GM12872 (cell line): ENCODE data around the gene EDEM1.

Source experiments
- TF ChIP-seq, protein P1 (sequence below): IDR thresholded peaks from 3 replicates; pipeline ENCODE4 v1.5.1; 2011; ENCODE audit warnings: low read depth, mild to moderate bottlenecking, low read length, moderate library complexity; ENCODE audit not compliant: insufficient read depth

The EDEM1 gene

DNA sequence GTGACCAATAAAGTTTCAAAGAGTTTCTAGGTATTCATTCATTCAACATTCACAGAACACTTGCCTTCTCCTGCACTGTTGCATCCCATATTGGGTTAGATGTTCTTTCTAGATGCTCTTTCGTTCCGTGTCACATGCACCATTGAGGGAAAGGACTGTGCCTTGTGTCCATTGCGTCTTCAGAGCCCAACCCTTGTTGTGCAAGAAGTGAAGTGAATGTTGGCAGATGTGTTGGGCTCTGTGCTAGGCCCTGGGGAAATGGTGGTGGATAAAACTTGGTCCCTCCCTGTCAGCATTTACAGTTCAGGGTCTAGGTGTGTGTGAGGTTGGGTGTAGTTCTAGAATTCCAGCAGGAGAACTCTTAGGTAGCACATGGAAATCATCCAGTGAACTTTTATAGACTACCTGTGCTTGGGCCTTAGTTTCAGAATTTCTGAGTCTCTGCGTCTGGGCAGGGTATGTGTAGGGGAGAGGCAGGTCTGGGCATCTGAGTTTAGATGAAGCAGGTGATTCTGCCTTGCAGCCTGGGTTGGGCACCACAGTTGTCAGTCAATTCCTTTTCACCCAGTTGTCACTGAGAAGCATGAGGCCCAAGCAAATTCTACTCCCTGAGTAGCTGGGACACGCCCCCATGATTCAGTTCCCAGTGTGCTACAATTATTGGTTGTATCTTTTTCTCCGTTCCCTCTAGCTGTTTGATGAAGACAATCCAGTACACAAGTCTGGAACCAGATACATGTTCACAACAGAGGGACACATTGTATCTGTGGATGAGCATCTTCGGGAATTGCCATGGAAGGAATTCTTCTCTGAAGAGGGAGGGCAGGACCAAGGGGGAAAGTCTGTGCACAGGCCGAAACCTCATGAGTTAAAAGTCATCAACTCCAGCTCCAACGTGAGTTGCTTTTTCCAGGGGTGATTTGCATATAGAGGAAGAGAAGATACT, 25.4 kb downstream of the EDEM1 start:
- TF ChIP-seq, protein P1, sequence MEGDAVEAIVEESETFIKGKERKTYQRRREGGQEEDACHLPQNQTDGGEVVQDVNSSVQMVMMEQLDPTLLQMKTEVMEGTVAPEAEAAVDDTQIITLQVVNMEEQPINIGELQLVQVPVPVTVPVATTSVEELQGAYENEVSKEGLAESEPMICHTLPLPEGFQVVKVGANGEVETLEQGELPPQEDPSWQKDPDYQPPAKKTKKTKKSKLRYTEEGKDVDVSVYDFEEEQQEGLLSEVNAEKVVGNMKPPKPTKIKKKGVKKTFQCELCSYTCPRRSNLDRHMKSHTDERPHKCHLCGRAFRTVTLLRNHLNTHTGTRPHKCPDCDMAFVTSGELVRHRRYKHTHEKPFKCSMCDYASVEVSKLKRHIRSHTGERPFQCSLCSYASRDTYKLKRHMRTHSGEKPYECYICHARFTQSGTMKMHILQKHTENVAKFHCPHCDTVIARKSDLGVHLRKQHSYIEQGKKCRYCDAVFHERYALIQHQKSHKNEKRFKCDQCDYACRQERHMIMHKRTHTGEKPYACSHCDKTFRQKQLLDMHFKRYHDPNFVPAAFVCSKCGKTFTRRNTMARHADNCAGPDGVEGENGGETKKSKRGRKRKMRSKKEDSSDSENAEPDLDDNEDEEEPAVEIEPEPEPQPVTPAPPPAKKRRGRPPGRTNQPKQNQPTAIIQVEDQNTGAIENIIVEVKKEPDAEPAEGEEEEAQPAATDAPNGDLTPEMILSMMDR = no peak

DNA sequence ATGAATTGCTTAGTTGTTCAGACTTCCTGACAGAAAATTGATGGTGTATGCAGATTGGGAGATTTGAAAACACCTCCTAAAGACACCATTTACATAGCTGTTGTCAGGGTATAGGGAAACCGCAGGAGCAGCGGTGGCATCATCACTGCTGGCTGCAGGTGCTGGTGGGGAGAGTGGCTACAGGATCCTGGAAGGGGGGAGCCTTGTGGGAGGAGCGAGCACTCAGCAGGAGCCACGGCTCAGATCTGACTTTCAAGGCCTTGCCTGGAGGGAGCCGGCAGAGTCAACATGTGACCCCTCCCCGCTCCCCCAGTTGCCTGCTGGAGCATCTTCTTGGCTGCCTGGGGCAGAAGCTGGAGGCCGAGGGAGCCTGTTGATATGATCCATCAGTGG, 26.1 kb downstream of the EDEM1 start:
- TF ChIP-seq, protein P1 = no peak

DNA sequence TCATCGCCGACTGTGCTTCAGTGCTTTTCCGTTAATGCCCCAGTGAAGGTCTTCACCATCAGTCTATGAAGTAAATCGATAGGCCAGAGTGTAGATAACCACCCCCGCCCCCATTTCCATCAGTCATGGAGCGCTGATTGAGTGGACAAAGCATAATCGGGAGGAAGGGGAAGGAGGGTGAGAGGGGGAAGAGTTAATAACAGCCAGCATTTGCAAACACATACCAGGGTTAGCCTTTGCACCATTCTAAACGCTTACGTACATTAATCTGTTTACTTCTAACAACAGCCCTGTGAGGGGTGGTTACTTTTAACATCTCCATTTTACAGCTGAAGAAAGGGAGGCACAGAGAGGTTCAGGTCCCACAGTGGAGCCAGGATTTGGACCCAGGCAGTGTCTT, 26.8 kb downstream of the EDEM1 start:
- TF ChIP-seq, protein P1 = no peak

DNA sequence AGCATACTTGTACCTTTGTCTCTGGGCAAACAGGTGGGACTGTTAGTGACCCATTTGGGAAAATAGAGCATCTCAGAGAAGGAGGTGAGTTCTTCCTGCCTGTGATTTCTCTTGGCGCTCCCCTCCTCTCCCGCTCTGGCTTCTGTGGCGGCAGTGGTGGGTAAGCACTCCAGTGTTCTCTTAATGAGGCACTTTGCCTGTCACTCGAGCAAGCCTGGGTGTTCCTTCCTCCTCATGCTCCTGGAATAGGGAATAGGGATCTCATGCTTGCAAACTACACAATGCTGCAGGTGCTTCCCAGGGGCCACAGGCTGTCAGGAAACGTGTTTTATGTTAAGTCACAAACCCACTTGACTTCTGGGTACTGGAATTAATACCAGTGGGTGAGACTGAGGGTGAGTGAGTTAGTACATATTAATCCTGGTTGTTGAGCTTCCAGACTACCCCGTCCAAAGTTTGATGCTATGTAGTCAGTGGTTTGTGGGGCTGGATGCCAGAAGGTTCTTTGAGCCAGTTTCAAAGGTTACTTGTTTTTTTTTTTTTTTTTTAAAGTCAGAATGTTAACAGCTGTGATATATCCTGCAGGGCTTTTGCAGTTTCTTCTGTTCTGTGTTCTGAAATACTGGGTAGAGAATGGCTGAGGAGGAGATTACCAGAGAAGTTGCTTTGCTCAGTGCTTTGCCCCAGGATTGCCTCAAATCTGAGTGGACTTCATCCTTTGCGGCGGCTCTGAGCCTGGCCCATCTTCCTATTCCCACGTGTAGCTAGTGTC, 30.5 kb downstream of the EDEM1 start:
- TF ChIP-seq, protein P1 = no peak

DNA sequence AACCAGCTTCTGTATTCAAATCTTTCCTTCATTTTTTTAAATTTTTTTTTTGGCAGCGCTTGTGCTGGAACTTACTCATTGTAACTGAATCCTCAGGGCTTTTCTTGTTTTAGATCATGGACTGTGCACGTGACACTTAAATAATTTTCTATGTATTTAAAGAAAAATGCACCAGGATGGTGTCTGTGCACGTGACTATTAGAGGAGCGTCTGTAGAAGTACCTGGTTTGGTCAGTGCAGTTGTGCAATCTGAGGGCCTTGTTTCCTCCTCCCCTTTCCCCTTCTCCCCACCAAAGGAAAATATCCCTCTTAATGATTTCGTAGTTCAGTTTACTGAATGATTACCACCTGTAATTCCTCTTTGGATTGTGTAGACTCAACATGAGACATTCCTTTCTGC, 31.3 kb downstream of the EDEM1 start:
- TF ChIP-seq, protein P1 = no peak

DNA sequence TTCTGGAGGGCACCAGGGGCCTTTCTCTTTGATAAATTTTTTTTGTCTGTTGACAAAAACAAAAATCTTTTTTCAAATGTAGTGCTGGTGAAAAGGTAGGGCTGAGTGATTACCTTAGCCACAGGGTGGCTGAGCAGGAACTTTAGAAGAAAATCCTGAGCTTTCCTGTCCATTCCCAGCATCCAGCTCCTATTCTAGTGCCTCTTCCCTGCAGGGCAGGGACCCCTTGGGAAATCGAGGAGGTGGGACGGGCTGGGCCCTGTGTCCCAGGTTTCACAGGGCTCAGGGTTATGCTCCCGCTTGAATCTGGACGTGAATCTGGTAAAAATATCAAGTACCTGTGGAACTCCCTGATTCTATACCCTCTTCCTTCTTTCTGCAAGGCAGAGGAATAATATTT, 31.7 kb downstream of the EDEM1 start:
- TF ChIP-seq, protein P1 = no peak

DNA sequence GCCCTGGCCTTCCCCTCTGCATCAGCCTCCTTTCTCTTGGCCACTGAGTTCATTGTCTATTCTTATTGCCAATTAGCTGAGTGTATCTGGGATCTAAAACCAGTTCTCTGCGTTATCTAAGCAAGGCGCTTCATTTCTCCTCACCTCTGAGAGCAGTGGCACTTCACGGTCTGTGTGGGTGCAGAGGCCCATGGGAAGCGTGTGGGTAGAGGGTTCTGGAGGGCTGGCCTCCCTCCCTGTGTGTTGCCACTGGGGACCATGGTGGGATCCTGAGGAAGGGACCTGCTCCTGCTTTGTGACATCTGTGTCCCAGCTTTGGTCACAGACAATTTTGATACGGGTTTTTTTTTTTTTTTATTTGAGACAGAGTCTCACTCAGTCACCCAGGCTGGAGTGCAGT, 32.7 kb downstream of the EDEM1 start:
- TF ChIP-seq, protein P1 = no peak
